ENCODE results near the gene THUMPD1.

DNA sequence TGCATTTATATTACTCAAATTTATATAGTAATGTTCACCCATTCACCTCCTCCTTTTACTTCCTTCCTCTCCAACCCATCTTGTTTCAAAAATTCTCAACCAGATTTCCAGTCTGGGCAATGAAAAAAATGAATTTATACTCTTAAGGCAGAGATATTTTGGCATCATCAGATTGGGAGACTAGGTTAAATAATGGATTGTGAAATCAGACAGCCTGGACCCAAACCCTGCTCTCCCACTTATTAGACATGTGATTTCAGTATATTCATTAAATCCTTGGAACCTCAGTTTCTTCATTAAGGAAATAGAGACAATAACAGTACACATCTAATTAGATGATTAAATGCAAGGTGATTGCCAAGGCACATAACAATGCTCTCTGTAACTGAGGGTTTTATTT, 52.0 kb downstream of the THUMPD1 start:
- TF ChIP-seq, protein P1, sequence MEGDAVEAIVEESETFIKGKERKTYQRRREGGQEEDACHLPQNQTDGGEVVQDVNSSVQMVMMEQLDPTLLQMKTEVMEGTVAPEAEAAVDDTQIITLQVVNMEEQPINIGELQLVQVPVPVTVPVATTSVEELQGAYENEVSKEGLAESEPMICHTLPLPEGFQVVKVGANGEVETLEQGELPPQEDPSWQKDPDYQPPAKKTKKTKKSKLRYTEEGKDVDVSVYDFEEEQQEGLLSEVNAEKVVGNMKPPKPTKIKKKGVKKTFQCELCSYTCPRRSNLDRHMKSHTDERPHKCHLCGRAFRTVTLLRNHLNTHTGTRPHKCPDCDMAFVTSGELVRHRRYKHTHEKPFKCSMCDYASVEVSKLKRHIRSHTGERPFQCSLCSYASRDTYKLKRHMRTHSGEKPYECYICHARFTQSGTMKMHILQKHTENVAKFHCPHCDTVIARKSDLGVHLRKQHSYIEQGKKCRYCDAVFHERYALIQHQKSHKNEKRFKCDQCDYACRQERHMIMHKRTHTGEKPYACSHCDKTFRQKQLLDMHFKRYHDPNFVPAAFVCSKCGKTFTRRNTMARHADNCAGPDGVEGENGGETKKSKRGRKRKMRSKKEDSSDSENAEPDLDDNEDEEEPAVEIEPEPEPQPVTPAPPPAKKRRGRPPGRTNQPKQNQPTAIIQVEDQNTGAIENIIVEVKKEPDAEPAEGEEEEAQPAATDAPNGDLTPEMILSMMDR (conservative IDR thresholded peaks at IDR 0.05; ENCODE audit: low read length) = no peak
- TF ChIP-seq EZH2phosphoT487 (IDR thresholded peaks at IDR 0.05; ENCODE audit: borderline replicate concordance) = no peak
